HG02798 (cell line): ENCODE data around the gene COL19A1.
"Not testable (repeated sequence)": the region's sequence is repeated elsewhere in the genome, so short reads cannot be mapped to it uniquely, and the experiment has no call there.

Experiments used
- ATAC-seq: cut with Tn5 transposase; IDR thresholded peaks from one replicate; pipeline ENCODE4 v1.9.1; 2021; ENCODE audit warnings: mild to moderate bottlenecking; ENCODE audit not compliant: unreplicated experiment, poor library complexity

Gene COL19A1

DNA sequence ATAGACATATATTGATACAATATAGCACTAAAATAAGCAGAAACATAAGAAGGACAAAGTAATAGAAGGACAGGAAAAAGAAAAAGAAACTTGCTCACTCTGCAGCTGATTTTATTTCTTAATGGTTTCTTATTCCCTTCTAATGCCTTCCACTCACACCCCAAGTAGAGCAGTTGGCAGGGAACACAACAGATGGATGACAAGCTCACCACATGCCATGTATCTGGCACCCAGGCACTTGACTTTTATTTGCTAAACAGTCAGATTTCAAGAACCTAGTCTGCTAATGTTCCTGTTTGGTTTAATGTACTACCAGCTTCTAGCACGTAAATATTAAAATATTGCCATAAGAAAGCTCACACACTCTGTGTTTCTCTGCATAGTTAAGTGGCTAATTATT, 87.1 kb downstream of the COL19A1 start:
- ATAC-seq: no peak

DNA sequence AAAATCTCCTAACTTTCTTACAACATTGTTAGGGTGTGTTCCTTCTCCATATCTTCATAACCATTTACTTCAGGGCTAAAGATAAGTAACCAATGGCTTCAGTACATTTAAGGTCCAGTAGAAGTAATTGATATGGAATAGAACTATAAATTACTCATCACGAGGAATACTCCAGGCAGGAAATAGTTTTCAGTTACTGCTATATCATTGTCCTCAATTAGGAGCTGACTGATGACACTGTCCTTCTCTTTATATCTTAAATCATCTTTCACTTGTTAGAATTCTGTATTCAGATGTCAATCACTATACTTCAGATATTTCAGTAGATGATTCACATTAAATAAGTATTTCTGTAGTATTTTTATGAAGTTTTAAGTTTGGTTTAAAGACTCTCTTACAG, 88.4 kb downstream of the COL19A1 start:
- ATAC-seq: no peak

DNA sequence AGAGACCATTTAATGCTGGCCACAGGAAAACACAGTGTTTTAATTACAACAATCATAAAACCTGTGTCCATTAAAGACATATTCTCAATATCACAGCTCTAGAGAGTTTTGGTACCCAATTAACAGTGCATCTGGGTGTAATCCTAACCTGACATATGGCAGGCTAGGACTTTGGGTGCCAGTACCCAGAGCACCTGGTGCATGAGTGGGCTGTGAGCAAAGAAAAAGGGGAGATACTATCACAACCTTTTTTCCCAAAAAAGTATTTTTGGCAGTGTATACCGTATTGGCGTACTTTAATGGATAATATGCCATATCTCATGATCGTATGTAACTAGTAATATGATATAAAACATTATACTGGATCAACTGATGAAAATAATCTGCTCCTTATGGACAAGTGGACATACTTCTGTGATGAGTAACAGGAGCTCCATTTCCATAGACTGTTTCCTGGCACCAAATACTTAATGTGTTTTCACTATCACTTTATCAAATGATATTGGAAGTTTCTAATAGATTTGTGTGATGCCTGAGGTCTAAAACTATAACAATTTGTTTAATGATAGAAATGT, 91.7 kb downstream of the COL19A1 start:
- no peak for ATAC-seq

- ATAC-seq: no peak
These were observed 92.6 kb downstream of the COL19A1 start for GRCh38 chr6:69958978-69959377.

DNA sequence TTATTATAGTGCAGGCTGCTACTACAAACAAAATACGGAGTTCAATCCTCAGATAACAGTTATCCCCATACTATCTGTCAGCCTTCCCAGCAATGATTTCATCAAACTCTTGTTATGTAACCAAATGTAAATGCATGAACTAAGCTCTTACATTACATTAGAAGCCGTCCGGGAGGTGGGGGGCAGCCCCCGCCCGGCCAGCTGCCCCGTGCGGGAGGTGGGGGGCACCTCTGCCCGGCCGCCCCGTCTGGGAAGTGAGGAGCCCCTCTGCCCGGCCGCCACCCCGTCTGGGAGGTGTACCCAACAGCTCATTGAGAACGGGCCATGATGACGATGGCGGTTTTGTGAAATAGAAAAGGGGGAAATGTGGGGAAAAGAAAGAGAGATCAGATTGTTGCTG, 99.6 kb downstream of the COL19A1 start:
- ATAC-seq: not testable (repeated sequence)

GRCh38 chr6:69973138-69973537, 106.8 kb downstream of the COL19A1 start:
- ATAC-seq: no peak

GRCh38 chr6:69973763-69974162, 107.4 kb downstream of the COL19A1 start:
- ATAC-seq: no peak

DNA sequence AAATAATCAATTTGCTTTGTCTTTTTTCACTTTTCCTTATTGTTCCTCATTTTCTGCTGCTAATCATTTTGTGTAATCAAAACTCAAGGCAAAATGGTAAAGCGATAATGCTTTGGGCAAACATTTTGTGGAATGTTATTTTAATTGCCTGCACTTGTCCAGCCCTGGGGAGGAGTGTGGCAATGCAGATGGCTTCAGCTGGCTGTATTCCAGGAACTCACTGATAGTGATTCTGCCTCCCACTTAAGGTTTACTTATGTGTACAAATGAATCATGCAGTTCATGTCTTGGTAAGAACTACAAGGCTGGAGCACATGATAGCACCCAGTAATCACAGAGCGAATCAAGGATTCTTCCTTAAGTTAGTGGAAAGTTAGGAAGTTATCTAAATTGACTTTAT, 107.8 kb downstream of the COL19A1 start:
- ATAC-seq: no peak

GRCh38 chr6:69976591-69977090, 110.3 kb downstream of the COL19A1 start:
- no peak for ATAC-seq

DNA sequence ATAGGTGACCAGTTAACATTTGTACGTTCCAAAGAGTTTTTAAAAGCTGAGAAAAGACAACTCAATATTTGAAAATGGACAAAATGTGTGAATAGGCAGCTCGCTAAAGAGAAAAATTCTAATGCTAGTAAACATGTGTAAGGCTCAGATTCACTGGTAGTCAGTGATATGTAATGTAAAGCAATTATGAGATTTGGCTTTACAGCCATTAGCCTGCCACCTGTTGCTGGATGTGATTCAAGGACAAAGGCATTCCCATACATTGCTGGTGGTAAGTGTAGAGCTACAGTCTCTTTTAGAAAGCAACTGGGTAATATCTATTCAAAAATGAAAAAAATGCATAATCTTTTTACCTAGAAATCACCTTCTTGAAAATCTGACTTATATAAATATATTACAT, 114.3 kb downstream of the COL19A1 start:
- ATAC-seq: no peak

DNA sequence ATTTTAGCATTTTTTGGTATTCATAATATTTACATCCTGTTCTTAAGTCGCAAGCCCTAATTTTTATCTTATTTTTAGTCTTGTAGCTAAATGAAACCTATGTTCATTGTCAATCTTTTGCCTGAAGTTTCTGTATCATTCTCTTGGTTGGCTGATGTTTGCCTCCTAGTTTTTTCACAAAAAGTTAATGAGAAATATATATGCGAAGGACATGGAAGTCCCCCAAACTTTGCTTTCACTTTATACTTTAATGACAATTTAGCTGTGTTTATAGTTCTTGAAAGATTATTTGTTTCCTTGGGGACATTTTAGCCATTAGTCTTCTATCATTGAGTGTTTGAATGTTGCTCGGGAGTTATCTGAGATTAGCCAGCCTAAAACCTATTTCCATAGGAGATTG, 118.2 kb downstream of the COL19A1 start:
- no peak for ATAC-seq

GRCh38 chr6:69985180-69985579, 118.8 kb downstream of the COL19A1 start:
- peak; percentile 59 for ATAC-seq

DNA sequence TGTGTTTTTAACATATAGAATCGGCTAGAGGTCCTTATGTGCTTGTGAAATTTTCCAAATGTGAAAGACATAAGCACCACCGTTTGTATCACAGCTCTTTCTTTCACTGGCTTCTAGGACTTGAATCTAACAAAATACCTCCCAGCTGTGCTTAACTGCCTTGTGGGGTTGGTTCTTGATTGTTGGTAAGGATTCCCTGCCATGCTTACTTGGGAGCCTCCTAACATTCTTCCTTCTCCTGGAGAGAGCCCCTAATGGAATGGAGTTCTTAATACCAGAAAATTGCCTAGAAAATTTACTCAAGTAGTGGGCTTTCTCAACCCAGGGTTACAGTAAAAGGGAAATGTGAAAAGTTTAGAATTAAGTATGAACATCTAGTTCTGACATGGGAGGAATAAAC, 121.2 kb downstream of the COL19A1 start:
- no peak for ATAC-seq

DNA sequence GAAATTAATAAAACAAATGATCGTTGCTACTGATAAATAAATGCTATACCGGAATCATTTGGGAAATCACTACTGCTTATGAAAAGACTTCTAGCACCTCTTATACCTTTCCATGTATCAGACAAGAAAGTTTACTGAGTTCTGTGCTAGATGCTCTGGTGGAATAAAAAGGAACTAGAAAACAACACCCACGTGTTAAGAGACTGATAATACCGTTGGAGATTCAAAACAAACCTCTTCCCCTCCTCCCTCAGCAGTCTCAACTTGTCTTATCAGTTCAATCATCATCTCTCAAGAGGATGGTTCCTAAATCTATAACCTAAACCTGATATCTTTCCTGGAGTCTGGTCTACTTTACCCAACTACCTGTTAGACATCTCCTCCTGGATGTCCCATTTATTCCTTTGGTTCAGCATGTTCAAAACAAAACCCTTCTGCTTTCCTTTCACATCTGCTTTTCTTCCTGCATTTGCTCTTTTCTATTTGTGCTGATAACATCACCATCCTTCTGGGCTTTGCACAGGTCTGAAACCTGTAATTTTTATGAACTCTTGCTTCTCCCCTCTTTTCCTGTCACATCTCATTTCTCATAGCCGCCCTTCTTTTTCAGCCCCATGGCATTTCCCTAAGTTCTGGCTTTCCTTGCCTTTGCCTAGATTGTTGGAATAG, 122.2 kb downstream of the COL19A1 start:
- peak; percentile 54 for ATAC-seq

DNA sequence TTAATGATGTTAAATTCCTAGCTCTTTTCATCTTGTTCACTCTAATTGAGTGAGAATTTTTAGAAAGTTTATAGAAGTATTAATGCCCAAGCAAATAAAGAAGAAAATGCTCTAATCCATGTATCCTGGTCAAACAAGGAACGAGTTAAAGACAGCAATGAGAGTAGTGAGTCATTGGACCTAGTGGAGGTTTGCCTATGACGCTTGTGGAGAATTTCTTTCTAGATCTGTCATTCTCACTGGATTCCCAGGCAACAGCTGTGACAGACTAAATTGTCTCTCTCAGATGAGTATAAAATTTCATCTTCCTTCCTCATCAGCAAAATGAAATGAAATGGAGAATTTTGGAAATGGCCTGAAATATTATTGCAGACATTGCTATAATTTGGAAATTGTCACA, 127.9 kb downstream of the COL19A1 start:
- no peak for ATAC-seq

GRCh38 chr6:70008189-70008588, 141.8 kb downstream of the COL19A1 start:
- no peak for ATAC-seq

- not testable (repeated sequence) for ATAC-seq
These were observed 144.0 kb downstream of the COL19A1 start for GRCh38 chr6:70010339-70010738.

GRCh38 chr6:70023201-70023600, 156.8 kb downstream of the COL19A1 start:
- ATAC-seq: not testable (repeated sequence)

GRCh38 chr6:70028246-70028645, 161.9 kb downstream of the COL19A1 start:
- ATAC-seq: no peak

- no peak for ATAC-seq
These were observed 162.6 kb downstream of the COL19A1 start for GRCh38 chr6:70028926-70029325.

DNA sequence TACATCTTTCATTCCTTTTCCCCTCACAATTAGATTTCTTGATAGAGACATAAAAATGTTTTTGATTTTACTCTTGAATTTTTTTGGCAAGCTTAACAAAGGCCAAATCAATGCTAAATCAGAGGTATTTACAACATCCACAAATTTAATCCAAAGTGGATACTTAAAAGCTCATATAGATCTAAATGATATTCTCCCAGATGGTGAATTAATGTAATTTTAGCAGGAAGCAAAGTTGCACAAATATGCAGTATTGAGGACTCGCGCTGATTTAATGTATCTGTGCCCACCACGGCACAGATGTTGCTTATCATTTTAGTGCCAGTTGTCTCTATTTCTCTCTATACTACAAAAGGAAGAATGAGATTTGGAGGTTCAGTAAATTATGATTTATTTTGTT, 167.4 kb downstream of the COL19A1 start:
- ATAC-seq: no peak

GRCh38 chr6:70037445-70037844, 171.1 kb downstream of the COL19A1 start:
- no peak for ATAC-seq
